Measurements from ENCODE around the gene PICK1. TPM values are rescaled to one million over a fixed set of nuclear protein-coding genes. Genes with fewer than 3 reads are reported as not detected.

PICK1 gene
- total and polyA plus RNA-seq, 2 of the 13 experiments (the other 11 are each of a cell fraction or from before 2014, with no cell fraction given) = 19.3 to 25.3 TPM

GRCh38 chr22:38104084-38104483 lies 46.9 kb downstream of the PICK1 start (continued):
- TF ChIP-seq TIGD3 (CRISPR knock-in tag; IDR thresholded peaks at IDR 0.05; ENCODE audit: borderline replicate concordance) (no peak), HOXD1 (CRISPR knock-in tag; IDR thresholded peaks at IDR 0.05) (no peak), SMC3 (IDR thresholded peaks at IDR 0.05; ENCODE audit: low read length) (peak; percentile 16; the same call in 1 of the 2 replicates), ZBED4 (CRISPR knock-in tag; IDR thresholded peaks at IDR 0.05; ENCODE audit: borderline replicate concordance) (no peak), AKAP8 (CRISPR knock-in tag; IDR thresholded peaks at IDR 0.05) (no peak), ONECUT2 (CRISPR knock-in tag; IDR thresholded peaks at IDR 0.05) (no peak), SP2 (CRISPR knock-in tag; IDR thresholded peaks at IDR 0.05) (no peak), ZNF768 (CRISPR knock-in tag; IDR thresholded peaks at IDR 0.05) (no peak), ZNF720 (CRISPR knock-in tag; IDR thresholded peaks at IDR 0.05) (no peak), STAG1 (CRISPR knock-in tag; IDR thresholded peaks at IDR 0.05) (peak; percentile 12; the same call in 1 of the 2 replicates), ZNF7 (CRISPR knock-in tag; IDR thresholded peaks at IDR 0.05) (no peak), ZFP90 (CRISPR knock-in tag; IDR thresholded peaks at IDR 0.05; ENCODE audit: borderline replicate concordance) (no peak)

Data from HepG2 (cell line).